ENCODE measurements around the gene STXBP3. TPM values are rescaled to one million over a fixed set of nuclear protein-coding genes. Genes with fewer than 3 reads are reported as not detected.

The STXBP3 gene
- total RNA-seq, 1 donor from 2014 or later = 19.5 TPM

DNA sequence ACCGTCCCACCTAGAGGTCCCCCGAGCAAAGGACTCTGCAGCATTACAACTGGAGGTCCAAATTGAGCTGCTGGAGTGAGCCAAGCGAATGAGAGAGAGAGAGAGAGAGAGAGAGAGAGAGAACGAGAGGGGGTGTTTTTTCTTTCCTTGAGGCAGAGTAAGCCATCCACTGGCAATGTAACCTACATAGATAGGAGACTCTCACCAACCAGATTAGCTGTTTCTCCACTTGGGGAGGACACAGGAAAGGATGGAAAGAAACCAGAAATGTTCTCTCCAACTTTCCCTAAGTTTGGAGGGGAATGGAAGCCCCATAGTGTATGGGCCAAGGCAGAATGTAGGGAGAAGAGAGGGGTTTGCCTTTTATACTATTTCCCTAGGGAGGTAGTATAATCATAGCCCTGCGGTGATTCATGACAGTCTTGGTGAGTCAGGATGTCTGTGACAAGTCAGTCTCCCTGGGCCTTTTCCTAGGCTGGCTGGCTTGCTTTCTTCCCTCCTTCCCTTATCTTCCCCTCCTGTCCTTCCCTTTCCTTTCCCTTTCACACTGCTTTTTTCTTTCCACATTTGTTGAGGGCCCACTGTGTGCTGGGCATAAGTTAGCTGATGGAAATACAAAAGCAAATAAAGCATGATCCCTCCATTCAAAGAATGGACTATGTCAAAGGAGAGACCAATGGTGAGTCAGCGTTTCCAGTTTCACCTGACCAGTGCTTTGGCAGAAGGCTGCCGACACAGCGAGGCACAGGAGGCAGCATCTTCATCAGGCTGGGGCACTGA lies 26.6 kb upstream of the STXBP3 start:
- no peak for DNase-seq
- H3K4me3 Mint-ChIP-seq (ENCODE audit: unreplicated experiment) = no peak overlapping the region
- H3K9me3 Mint-ChIP-seq (ENCODE audit: unreplicated experiment) = no peaks in the 10 kb centered on the region
- no peaks in the 10 kb centered on the region for H3K36me3 Mint-ChIP-seq (ENCODE audit: unreplicated experiment)
- H3K4me1 Mint-ChIP-seq (ENCODE audit: low read depth, unreplicated experiment) = no peaks in the 10 kb centered on the region
- H3K27ac Mint-ChIP-seq (ENCODE audit: unreplicated experiment) = no peak overlapping the region
- TF ChIP-seq, protein P1, sequence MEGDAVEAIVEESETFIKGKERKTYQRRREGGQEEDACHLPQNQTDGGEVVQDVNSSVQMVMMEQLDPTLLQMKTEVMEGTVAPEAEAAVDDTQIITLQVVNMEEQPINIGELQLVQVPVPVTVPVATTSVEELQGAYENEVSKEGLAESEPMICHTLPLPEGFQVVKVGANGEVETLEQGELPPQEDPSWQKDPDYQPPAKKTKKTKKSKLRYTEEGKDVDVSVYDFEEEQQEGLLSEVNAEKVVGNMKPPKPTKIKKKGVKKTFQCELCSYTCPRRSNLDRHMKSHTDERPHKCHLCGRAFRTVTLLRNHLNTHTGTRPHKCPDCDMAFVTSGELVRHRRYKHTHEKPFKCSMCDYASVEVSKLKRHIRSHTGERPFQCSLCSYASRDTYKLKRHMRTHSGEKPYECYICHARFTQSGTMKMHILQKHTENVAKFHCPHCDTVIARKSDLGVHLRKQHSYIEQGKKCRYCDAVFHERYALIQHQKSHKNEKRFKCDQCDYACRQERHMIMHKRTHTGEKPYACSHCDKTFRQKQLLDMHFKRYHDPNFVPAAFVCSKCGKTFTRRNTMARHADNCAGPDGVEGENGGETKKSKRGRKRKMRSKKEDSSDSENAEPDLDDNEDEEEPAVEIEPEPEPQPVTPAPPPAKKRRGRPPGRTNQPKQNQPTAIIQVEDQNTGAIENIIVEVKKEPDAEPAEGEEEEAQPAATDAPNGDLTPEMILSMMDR (IDR thresholded peaks at IDR 0.05; ENCODE audit: partially characterized antibody, unreplicated experiment) = no peak
- H3K27me3 Mint-ChIP-seq (ENCODE audit: unreplicated experiment) = peaks cover 2% of the 10 kb centered on the region

DNA sequence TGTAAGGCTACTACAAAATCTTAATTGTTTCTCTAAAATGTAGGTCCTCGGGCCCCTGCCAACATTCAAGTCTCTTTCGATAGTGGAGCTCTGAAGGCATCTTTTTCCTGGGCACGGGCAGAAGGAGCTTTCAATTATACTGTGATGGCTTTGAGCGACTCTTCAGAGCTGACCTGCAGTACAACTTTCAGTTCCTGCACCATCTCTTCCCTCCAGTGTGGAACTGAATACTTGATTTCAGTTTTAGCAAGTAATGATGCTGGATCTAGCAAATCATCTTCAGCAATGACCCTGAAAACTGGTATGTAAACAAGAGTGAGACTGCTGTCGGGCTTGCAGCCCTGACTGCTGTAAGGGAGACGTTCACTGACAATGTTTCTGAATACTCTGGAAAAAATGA lies 24.2 kb upstream of the STXBP3 start:
- H3K4me3 Mint-ChIP-seq (ENCODE audit: unreplicated experiment) = no peak overlapping the region
- TF ChIP-seq, protein P1 (IDR thresholded peaks at IDR 0.05; ENCODE audit: partially characterized antibody, unreplicated experiment) = no peak
- DNase-seq = no peak
- no peaks in the 10 kb centered on the region for H3K27me3 Mint-ChIP-seq (ENCODE audit: unreplicated experiment)
- no peaks in the 10 kb centered on the region for H3K9me3 Mint-ChIP-seq (ENCODE audit: unreplicated experiment)
- no peaks in the 10 kb centered on the region for H3K4me1 Mint-ChIP-seq (ENCODE audit: low read depth, unreplicated experiment)
- H3K27ac Mint-ChIP-seq (ENCODE audit: unreplicated experiment) = no peak overlapping the region
- no peaks in the 10 kb centered on the region for H3K36me3 Mint-ChIP-seq (ENCODE audit: unreplicated experiment)

DNA sequence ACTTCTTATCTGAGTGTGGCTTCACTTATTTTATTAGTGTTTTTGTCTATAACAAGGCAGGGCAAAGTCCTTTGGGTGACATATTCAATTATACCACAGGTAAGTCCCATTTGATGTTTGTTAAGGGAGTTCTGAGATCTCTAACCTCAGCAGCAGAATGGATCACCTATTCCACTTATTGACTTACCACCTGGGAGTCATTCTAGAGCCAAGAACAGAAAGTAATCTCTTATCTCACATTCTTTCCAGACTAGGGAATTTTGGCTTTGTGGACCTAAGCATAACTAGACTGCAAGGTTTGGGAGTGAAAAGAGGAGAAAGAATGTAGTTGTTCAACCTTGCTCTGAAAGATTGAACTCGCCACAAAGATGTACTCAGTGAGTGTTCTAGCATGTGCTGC lies 20.6 kb upstream of the STXBP3 start:
- H3K27me3 Mint-ChIP-seq (ENCODE audit: unreplicated experiment) = no peaks in the 10 kb centered on the region
- H3K9me3 Mint-ChIP-seq (ENCODE audit: unreplicated experiment) = peaks cover 3% of the 10 kb centered on the region
- no peak overlapping the region for H3K4me3 Mint-ChIP-seq (ENCODE audit: unreplicated experiment)
- no peak overlapping the region for H3K27ac Mint-ChIP-seq (ENCODE audit: unreplicated experiment)
- no peaks in the 10 kb centered on the region for H3K36me3 Mint-ChIP-seq (ENCODE audit: unreplicated experiment)
- no peak for DNase-seq
- TF ChIP-seq, protein P1 (IDR thresholded peaks at IDR 0.05; ENCODE audit: partially characterized antibody, unreplicated experiment) = no peak
- peaks cover under 1% of the 10 kb centered on the region for H3K4me1 Mint-ChIP-seq (ENCODE audit: low read depth, unreplicated experiment)

DNA sequence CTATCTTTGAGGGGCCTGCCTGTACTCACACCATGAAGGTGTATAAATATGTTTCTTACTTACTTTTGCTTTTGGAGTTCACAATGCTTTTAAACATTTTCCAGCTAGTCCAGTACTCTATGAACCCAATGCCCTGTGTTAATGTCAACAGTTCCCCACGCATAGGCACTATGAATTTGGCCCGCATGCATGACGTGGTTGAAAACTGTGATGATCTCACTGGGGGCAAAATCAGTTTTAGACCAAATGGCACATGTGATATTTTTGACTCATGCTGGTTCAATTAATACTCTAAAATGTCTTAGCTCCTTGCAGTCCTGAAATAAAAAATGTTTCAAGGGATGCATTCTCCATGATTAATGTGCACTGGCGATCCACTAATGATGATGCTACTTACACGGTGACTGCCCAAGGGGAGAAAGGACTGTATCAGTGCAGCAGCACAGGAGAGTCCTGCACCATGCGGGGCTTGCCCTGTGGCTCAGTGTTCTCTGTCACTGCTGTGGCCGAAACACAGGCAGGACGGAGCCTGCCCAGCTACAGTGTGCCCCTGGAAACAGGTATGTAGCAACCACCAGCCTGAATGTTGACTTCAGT lies 18.0 kb upstream of the STXBP3 start:
- Mint-ChIP-seq H3K27me3 (ENCODE audit: unreplicated experiment) (no peaks in the 10 kb centered on the region), H3K4me1 (ENCODE audit: low read depth, unreplicated experiment) (peaks cover 6% of the 10 kb centered on the region), H3K4me3 (ENCODE audit: unreplicated experiment) (no peak overlapping the region), H3K9me3 (ENCODE audit: unreplicated experiment) (peaks cover 3% of the 10 kb centered on the region), H3K36me3 (ENCODE audit: unreplicated experiment) (no peaks in the 10 kb centered on the region), H3K27ac (ENCODE audit: unreplicated experiment) (no peak overlapping the region)
- TF ChIP-seq, protein P1 (IDR thresholded peaks at IDR 0.05; ENCODE audit: partially characterized antibody, unreplicated experiment) = no peak
- DNase-seq = no peak

DNA sequence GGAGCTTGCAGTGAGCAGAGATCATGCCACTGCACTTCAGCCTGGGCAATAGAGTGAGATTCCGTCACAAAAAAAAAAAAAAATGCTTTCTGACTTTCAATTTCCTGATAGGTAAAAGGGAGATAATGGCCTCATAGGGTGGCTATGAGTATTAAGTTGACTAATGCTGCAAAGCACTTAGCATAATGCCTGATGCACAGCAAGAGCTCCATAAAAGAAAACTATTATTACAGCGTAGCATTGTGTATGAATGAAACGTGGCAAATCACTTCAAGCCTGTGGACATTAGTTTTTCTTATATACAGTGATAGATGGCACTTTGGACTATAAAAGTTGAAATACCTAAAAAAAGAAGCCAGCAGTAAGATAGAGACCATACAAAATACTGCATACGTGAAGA lies 17.0 kb upstream of the STXBP3 start:
- peaks cover 6% of the 10 kb centered on the region for H3K4me1 Mint-ChIP-seq (ENCODE audit: low read depth, unreplicated experiment)
- DNase-seq = no peak
- TF ChIP-seq, protein P1 (IDR thresholded peaks at IDR 0.05; ENCODE audit: partially characterized antibody, unreplicated experiment) = no peak
- H3K36me3 Mint-ChIP-seq (ENCODE audit: unreplicated experiment) = no peaks in the 10 kb centered on the region
- no peaks in the 10 kb centered on the region for H3K27me3 Mint-ChIP-seq (ENCODE audit: unreplicated experiment)
- H3K4me3 Mint-ChIP-seq (ENCODE audit: unreplicated experiment) = no peak overlapping the region
- H3K27ac Mint-ChIP-seq (ENCODE audit: unreplicated experiment) = no peak overlapping the region
- peaks cover 3% of the 10 kb centered on the region for H3K9me3 Mint-ChIP-seq (ENCODE audit: unreplicated experiment)

Measured in glutamatergic neuron (in vitro differentiated cells).